HepG2 (cell line): ENCODE data around the gene ABHD2. TPM values are rescaled to one million over a fixed set of nuclear protein-coding genes. Genes with fewer than 3 reads are reported as not detected.
A peak's percentile ranks its signal among the peaks of the same experiment; 100 is the strongest.

ENCODE experiments used
- AGO1 ChIP-seq: fragments of 200-400 bp; formaldehyde crosslinking; IDR thresholded peaks from 2 replicates; pipeline ENCODE4 v1.6.1; 2017; ENCODE audit warnings: mild to moderate bottlenecking, low read depth, low read length, moderate library complexity; ENCODE audit not compliant: poor library complexity, severe bottlenecking
- AHR ChIP-seq: IDR thresholded peaks from 2 replicates; pipeline ENCODE4 v1.6.1; 2018; ENCODE audit warnings: missing genetic modification reagents, missing compliant biosample characterization
- BORCS8-MEF2B ChIP-seq: sonication (generic); formaldehyde crosslinking; IDR thresholded peaks from 2 replicates; pipeline ENCODE4 v1.8.0; 2022; ENCODE audit warnings: mild to moderate bottlenecking, missing genetic modification reagents
- FOXO1 ChIP-seq: sonication (generic); formaldehyde crosslinking; IDR thresholded peaks from 2 replicates; pipeline ENCODE4 v1.4.0; 2020; ENCODE audit warnings: missing genetic modification reagents
- GRHL1 ChIP-seq: sonication (generic); formaldehyde crosslinking; conservative IDR thresholded peaks from 2 replicates; pipeline ENCODE4 v1.8.0; 2022; ENCODE audit warnings: missing genetic modification reagents
- ISL2 ChIP-seq: sonication (generic); formaldehyde crosslinking; IDR thresholded peaks from 2 replicates; pipeline ENCODE4 v1.5.0; 2020; ENCODE audit warnings: missing genetic modification reagents
- LBX2 ChIP-seq: sonication (generic); formaldehyde crosslinking; IDR thresholded peaks from 2 replicates; pipeline ENCODE4 v1.5.0; 2020; ENCODE audit warnings: missing genetic modification reagents, mild to moderate bottlenecking, borderline replicate concordance
- PTBP1 ChIP-seq: fragments of 200-400 bp; formaldehyde crosslinking; IDR thresholded peaks from 2 replicates; pipeline ENCODE4 v1.6.1; 2018; ENCODE audit warnings: low read length, low read depth; ENCODE audit not compliant: poor library complexity, severe bottlenecking
- SAFB2 ChIP-seq: sonication (generic); formaldehyde crosslinking; IDR thresholded peaks from 2 replicates; pipeline ENCODE4 v1.5.1; 2020; ENCODE audit warnings: missing genetic modification reagents, low read depth, mild to moderate bottlenecking, borderline replicate concordance
- SALL1 ChIP-seq: sonication (generic); formaldehyde crosslinking; IDR thresholded peaks from 2 replicates; pipeline ENCODE4 v1.8.0; 2022; ENCODE audit warnings: mild to moderate bottlenecking, missing genetic modification reagents
- SATB2 ChIP-seq: sonication (generic); formaldehyde crosslinking; IDR thresholded peaks from 2 replicates; pipeline ENCODE4 v1.5.0; 2020; ENCODE audit warnings: missing genetic modification reagents
- SNAI1 ChIP-seq: sonication (generic); formaldehyde crosslinking; IDR thresholded peaks from 2 replicates; pipeline ENCODE4 v1.5.0; 2020; ENCODE audit warnings: mild to moderate bottlenecking, missing genetic modification reagents, borderline replicate concordance
- TGIF2 ChIP-seq: IDR thresholded peaks from 2 replicates; pipeline ENCODE4 v1.6.1; 2016; ENCODE audit warnings: control low read depth, missing compliant biosample characterization
- TOE1 ChIP-seq: sonication (generic); formaldehyde crosslinking; IDR thresholded peaks from 2 replicates; pipeline ENCODE4 v1.4.0; 2020; ENCODE audit warnings: mild to moderate bottlenecking, missing genetic modification reagents
- ZC3H13 ChIP-seq: sonication (generic); formaldehyde crosslinking; IDR thresholded peaks from 2 replicates; pipeline ENCODE4 v1.8.1; 2023; ENCODE audit warnings: mild to moderate bottlenecking, missing genetic modification reagents, moderate library complexity
- ZMAT5 ChIP-seq: sonication (generic); formaldehyde crosslinking; IDR thresholded peaks from 2 replicates; pipeline ENCODE4 v1.5.0; 2020; ENCODE audit warnings: mild to moderate bottlenecking, low read depth, missing genetic modification reagents, borderline replicate concordance
- ZNF124 ChIP-seq: sonication (generic); formaldehyde crosslinking; IDR thresholded peaks from 2 replicates; pipeline ENCODE4 v1.4.0; 2020; ENCODE audit warnings: missing genetic modification reagents
- ZNF33A ChIP-seq: sonication (generic); formaldehyde crosslinking; IDR thresholded peaks from 2 replicates; pipeline ENCODE4 v1.5.1; 2020; ENCODE audit warnings: missing genetic modification reagents, mild to moderate bottlenecking, moderate library complexity, borderline replicate concordance
- ZNF607 ChIP-seq: sonication (generic); formaldehyde crosslinking; IDR thresholded peaks from 2 replicates; pipeline ENCODE4 v1.5.1; 2020; ENCODE audit warnings: missing genetic modification reagents, mild to moderate bottlenecking, borderline replicate concordance
- ZNF747 ChIP-seq: sonication (generic); formaldehyde crosslinking; IDR thresholded peaks from 2 replicates; pipeline ENCODE4 v1.8.1; 2023; ENCODE audit warnings: missing genetic modification reagents, mild to moderate bottlenecking, borderline replicate concordance
- polyA plus RNA-seq, 8 experiments: library from polyadenylated mRNA; depleted of rRNA in 3 of 8; stranded (reverse) in 7 of 8; unstranded in 1 of 8; fragments of >200 nt; fragmentation: Illumina TruSeq in 4 of 8; extraction: Trizol in 4 of 8; gene quantifications; 2 replicates each; pipeline versions ENCODE4 v1.2.1 to v1.2.3, GENCODE V29; 2011 to 2016; ENCODE audit warnings: low read depth in 4 of 8, missing spikeins in 1 of 8, mixed read lengths in 1 of 8; ENCODE audit not compliant: insufficient read depth in 1 of 8
- total RNA-seq, 5 experiments: library from RNA; depleted of rRNA; stranded (reverse); fragments of >200 nt; fragmentation: Illumina TruSeq; extraction: Trizol; gene quantifications; 2 replicates each; pipeline ENCODE4 v1.2.3, GENCODE V29; 2016; ENCODE audit warnings: low read depth in 1 of 5
- TF ChIP-seq, protein P1 (sequence below): sonication (generic); formaldehyde crosslinking; IDR thresholded peaks from 2 replicates; pipeline ENCODE4 v1.8.0; 2022; ENCODE audit warnings: missing genetic modification reagents, mild to moderate bottlenecking, moderate library complexity, borderline replicate concordance
- TF ChIP-seq, protein P2 (sequence below): sonication (generic); formaldehyde crosslinking; IDR thresholded peaks from 2 replicates; pipeline ENCODE4 v1.8.1; 2023; ENCODE audit warnings: mild to moderate bottlenecking, missing genetic modification reagents
- TF ChIP-seq, protein P3 (sequence below): sonication (generic); formaldehyde crosslinking; conservative IDR thresholded peaks from 2 replicates; pipeline ENCODE4 v1.8.0; 2022; ENCODE audit warnings: mild to moderate bottlenecking, moderate library complexity, missing genetic modification reagents

Gene ABHD2
- total and polyA plus RNA-seq, 2 of the 13 experiments (the other 11 are each of a cell fraction or from before 2014, with no cell fraction given) = 14.8 to 22.4 TPM

- TF ChIP-seq ZNF747 (CRISPR knock-in tag) (no peak), LBX2 (CRISPR knock-in tag) (no peak), SATB2 (no peak), BORCS8-MEF2B (CRISPR knock-in tag) (no peak), ZNF124 (CRISPR knock-in tag) (0 out of 2 replicates have a peak, but pooled peaks have one; percentile 39), ISL2 (no peak), FOXO1 (CRISPR knock-in tag) (no peak), AHR (peak; percentile 37; the same call in 1 of the 2 replicates), ZNF607 (CRISPR knock-in tag) (no peak), AGO1 (no peak), PTBP1 (no peak), TOE1 (CRISPR knock-in tag) (no peak), SAFB2 (CRISPR knock-in tag) (no peak), GRHL1 (no peak), ZNF33A (CRISPR knock-in tag) (no peak), SNAI1 (CRISPR knock-in tag) (no peak), ZC3H13 (CRISPR knock-in tag) (no peak), SALL1 (CRISPR knock-in tag) (peak; percentile 46; the same call in 1 of the 2 replicates), ZMAT5 (CRISPR knock-in tag) (no peak), TGIF2 (no peak)
- TF ChIP-seq, protein P1, sequence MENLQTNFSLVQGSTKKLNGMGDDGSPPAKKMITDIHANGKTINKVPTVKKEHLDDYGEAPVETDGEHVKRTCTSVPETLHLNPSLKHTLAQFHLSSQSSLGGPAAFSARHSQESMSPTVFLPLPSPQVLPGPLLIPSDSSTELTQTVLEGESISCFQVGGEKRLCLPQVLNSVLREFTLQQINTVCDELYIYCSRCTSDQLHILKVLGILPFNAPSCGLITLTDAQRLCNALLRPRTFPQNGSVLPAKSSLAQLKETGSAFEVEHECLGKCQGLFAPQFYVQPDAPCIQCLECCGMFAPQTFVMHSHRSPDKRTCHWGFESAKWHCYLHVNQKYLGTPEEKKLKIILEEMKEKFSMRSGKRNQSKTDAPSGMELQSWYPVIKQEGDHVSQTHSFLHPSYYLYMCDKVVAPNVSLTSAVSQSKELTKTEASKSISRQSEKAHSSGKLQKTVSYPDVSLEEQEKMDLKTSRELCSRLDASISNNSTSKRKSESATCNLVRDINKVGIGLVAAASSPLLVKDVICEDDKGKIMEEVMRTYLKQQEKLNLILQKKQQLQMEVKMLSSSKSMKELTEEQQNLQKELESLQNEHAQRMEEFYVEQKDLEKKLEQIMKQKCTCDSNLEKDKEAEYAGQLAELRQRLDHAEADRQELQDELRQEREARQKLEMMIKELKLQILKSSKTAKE (CRISPR knock-in tag) = no peak
- TF ChIP-seq, protein P2, sequence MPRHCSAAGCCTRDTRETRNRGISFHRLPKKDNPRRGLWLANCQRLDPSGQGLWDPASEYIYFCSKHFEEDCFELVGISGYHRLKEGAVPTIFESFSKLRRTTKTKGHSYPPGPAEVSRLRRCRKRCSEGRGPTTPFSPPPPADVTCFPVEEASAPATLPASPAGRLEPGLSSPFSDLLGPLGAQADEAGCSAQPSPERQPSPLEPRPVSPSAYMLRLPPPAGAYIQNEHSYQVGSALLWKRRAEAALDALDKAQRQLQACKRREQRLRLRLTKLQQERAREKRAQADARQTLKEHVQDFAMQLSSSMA = no peak
- TF ChIP-seq, protein P3, sequence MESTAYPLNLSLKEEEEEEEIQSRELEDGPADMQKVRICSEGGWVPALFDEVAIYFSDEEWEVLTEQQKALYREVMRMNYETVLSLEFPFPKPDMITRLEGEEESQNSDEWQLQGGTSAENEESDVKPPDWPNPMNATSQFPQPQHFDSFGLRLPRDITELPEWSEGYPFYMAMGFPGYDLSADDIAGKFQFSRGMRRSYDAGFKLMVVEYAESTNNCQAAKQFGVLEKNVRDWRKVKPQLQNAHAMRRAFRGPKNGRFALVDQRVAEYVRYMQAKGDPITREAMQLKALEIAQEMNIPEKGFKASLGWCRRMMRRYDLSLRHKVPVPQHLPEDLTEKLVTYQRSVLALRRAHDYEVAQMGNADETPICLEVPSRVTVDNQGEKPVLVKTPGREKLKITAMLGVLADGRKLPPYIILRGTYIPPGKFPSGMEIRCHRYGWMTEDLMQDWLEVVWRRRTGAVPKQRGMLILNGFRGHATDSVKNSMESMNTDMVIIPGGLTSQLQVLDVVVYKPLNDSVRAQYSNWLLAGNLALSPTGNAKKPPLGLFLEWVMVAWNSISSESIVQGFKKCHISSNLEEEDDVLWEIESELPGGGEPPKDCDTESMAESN = no peak
Measured at GRCh38 chr15:89206908-89207331, 118.7 kb downstream of the ABHD2 start (continued).
